Epithelial cell of esophagus (primary cell): ENCODE data around the gene NHERF1.

Experiments used
- DNase-seq: peaks from one replicate; pipeline ENCODE4 v3.0.0; 2010; ENCODE audit warnings: low read depth
- H3K4me3 ChIP-seq: 2 replicates; pipeline ENCODE4 v1.5.1; 2011; ENCODE audit warnings: mild to moderate bottlenecking, low read length, control low read depth
- TF ChIP-seq, protein P1 (sequence below): IDR thresholded peaks from 2 replicates; pipeline ENCODE4 v1.5.1; 2011; ENCODE audit warnings: low read depth, mild to moderate bottlenecking, low read length, control low read depth, inconsistent platforms; ENCODE audit not compliant: insufficient read depth; ENCODE audit errors: missing control alignments

Gene NHERF1

DNA sequence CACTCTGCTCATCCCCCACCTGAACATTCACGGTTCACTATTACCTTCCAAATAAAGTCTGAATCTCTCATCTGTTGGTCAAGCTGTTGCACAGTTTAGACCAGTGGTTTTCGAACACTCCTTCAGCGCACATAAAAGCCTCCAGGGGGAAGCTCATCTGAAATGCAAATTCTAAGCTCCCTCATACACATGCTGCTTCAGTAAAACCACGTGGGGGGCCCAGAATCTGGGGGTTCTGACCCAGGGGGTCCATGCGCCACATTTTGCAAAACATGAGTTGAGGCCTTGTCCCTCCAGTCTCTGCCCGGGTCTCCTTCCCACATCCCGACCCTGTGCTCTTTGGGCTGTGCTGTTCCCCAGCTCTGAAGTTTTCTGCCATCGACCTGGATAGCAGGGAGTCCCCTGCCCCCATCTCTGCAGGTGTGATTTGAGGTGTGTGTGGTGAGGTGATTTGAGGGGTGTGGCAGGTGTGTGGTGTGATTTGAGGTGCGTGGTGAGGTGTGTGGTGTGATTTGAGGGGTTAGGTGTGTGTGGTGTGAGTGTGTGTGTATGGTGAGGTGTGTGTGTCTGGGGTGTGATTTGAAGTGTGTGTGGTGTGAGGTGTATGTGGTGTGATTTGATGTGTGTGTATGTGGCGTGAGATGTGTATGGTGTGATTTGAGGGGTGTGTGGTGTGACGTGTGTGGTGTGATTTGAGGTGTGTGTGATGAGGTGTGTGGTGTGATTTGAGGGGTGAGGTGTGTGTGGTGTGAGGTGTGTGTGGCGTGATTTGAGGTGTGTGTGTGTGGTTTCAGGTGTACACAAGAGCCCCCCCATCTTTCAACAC, 16.2 kb upstream of the NHERF1 start:
- TF ChIP-seq, protein P1, sequence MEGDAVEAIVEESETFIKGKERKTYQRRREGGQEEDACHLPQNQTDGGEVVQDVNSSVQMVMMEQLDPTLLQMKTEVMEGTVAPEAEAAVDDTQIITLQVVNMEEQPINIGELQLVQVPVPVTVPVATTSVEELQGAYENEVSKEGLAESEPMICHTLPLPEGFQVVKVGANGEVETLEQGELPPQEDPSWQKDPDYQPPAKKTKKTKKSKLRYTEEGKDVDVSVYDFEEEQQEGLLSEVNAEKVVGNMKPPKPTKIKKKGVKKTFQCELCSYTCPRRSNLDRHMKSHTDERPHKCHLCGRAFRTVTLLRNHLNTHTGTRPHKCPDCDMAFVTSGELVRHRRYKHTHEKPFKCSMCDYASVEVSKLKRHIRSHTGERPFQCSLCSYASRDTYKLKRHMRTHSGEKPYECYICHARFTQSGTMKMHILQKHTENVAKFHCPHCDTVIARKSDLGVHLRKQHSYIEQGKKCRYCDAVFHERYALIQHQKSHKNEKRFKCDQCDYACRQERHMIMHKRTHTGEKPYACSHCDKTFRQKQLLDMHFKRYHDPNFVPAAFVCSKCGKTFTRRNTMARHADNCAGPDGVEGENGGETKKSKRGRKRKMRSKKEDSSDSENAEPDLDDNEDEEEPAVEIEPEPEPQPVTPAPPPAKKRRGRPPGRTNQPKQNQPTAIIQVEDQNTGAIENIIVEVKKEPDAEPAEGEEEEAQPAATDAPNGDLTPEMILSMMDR, result no peak
- H3K4me3 ChIP-seq, result no peak overlapping the region
- no peak for DNase-seq

DNA sequence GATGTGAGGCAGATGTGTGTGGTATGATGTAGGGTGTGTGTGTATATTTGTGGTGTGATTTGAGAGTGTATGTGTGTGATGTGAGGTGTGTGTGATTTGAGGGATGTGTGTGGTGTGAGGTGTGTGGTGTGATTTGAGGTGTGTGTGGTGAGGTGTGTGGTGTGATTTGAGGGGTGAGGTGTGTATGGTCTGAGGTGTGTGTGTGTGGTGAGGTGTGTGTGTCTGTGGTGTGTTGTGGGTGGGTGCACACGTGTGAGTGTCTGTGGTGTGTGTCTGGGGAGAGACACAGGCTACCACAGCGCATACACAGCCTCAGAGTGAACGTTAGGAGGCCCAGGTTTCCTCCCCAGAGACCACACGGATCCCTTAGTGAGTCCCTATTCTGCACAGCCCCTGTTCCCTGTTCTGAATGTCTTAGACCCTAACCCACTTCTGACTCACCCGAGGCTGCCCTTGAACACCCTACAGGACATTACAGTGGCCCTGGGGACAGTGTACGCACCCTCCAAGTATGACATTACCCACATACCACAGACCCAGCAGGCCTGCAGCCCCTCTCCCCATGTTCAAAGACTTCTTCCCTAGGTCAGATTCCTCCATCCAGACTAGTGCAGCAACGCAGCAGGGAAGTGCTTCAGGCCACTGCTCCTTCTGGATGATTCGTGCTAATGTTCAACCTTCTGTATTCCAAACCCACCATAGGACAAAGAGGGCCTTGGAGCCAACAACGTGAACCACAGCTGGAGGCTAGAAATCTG, 14.9 kb upstream of the NHERF1 start:
- DNase-seq, result no peak
- TF ChIP-seq, protein P1, result no peak
- no peak overlapping the region for H3K4me3 ChIP-seq

DNA sequence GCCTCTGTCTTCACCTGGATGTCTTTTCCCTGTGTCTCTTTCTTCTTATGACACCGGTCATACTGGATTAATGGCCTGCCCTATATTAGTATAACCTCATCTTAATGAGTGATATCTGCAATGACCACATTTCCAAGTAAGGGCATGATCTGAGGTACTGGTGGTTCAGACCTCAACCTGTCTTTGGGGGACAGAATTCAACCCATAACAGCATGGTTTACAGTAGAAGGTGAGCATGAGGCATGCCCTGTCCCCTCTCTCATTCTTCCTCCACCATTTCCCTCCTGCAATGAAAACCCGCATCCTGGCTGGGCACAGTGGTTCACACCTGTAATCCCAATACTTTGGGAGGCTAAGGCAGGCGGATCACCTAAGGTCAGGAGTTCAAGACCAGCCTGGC, 14.2 kb upstream of the NHERF1 start:
- TF ChIP-seq, protein P1, result no peak
- no peak overlapping the region for H3K4me3 ChIP-seq
- DNase-seq, result no peak

DNA sequence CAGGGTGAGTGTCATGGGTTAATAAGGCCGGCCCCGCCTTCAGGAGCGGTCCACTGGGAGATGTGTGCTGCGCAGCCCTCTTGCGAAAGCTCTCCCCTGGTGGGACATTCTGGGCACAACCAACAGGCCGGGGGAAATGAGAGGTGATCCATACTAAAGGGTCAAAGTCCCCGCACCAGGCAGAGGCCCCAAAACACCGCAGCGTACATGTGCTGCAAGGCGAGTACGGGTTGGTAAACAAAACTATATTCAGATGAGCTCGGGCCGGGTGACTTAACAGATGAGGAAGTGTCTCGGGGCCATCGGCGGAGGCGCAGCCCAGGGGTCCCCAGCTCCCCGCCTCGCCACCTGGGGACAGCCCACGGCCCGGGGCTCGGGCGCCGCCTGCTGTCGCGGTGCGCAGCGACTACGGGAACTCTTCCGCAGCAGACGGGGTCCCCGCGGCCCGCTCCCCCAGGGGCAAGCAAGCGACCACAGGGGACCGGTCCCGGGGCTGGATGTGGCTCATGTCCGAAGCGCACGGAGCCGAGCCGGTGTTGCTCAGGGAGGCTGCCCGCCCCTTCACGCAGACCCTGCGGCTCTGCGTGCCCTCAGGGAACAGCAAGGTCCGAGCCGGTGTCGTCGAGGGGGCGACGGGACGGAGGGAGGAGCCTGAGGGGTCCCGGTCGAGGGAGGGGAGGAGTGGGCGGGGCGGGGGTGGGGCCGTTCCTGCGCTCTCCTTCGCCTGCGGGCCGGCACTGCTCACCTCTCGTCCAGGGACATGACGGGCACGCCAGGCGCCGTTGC, 11.7 kb upstream of the NHERF1 start, which contains the start of gene RAB37:
RAB37 (plus strand) TSS at position 744 of the 786 bp plus-strand sequence; CDS start at position 761, 17 bp downstream.
- no peak within 1 kb of the TSS for H3K4me3 ChIP-seq

DNA sequence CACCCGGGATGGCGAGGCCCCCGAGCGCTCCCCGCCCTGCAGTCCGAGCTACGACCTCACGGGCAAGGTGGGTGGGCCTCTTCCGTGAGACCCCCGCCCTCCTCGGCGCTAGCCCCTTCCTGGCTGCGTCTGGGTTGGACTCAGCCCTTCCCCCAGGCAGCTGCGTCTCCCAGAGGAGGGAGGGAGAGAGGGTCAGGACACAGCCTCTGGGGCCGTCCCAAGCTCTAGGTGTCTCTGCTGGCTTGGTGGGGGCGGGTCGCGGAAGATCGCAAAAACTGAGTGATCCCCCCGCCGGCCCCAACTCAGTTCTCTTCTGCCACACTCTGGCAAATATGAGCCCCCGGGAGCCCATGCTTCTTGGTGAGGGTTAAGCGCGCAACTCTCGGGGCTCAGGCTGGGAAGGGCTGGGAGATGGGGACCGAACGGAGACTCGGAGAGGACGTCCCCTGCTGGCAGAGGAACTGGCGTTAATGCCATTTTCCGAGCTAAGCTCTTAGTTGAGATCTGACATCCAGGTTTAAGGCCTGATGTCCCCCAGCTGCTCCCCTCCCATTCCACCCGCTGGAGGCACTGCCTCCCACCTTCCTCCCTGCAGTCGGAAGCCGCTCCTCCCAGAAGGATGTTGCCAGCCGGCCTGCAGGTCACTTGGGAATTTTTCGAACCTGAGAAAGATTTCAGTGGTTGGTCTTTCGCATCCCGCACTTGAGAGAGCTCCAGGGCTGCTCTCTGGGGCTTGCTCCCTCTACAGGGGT, 11.0 kb upstream of the NHERF1 start:
- H3K4me3 ChIP-seq, result no peak overlapping the region
- no peak for DNase-seq
- TF ChIP-seq, protein P1, result peak; percentile 27

More for the DNA sequence above, 11.7 kb upstream of the NHERF1 start, which contains the start of gene RAB37:
- TF ChIP-seq, protein P1, result no peak
- no peak for DNase-seq
